Inflammatory macrophage (primary cell): ENCODE data around the gene WEE1.

Experiments used
- DNase-seq, 2 donors: peaks; one replicate each; pipeline ENCODE4 v3.0.0-alpha.2; 2020 to 2022

Gene WEE1

GRCh38 chr11:9567401-9567800 lies 6.1 kb upstream of the WEE1 start:
- DNase-seq, result no peak

- DNase-seq, result no peak
Observed at GRCh38 chr11:9568161-9568853, 5.2 kb upstream of the WEE1 start.

- peak; percentile 56 to 73 for DNase-seq
Observed at GRCh38 chr11:9568854-9569587, 4.4 kb upstream of the WEE1 start.

- DNase-seq, result no peak
Observed at GRCh38 chr11:9569588-9570164, 3.8 kb upstream of the WEE1 start.

- DNase-seq, result no peak
Observed at GRCh38 chr11:9570313-9571025, 3.0 kb upstream of the WEE1 start.

GRCh38 chr11:9571071-9571762 lies 2.3 kb upstream of the WEE1 start:
- DNase-seq, result no peak

GRCh38 chr11:9571763-9572115 lies 1.7 kb upstream of the WEE1 start:
- DNase-seq, result no peak

- peak in 1 of 2 donors; percentile 8 for DNase-seq
Observed at GRCh38 chr11:9573775-9574621, 528 bp downstream of the WEE1 start.

GRCh38 chr11:9574622-9575259 lies 1.3 kb downstream of the WEE1 start:
- DNase-seq, result peak in 1 of 2 donors; percentile 9

- no peak for DNase-seq
Observed at GRCh38 chr11:9575260-9576240, 2.1 kb downstream of the WEE1 start.

- DNase-seq, result peak; percentile 43 to 49
Observed at GRCh38 chr11:9576701-9577381, 3.4 kb downstream of the WEE1 start.

- no peak for DNase-seq
Observed at GRCh38 chr11:9577556-9577955, 4.1 kb downstream of the WEE1 start.

- no peak for DNase-seq
Observed at GRCh38 chr11:9580894-9581293, 7.4 kb downstream of the WEE1 start.

GRCh38 chr11:9581556-9582161 lies 8.2 kb downstream of the WEE1 start:
- DNase-seq, result no peak

- DNase-seq, result no peak
Observed at GRCh38 chr11:9590717-9591116, 17.2 kb downstream of the WEE1 start.

- no peak for DNase-seq
Observed at GRCh38 chr11:9594267-9595046, 21.0 kb downstream of the WEE1 start.

- DNase-seq, result no peak
Observed at GRCh38 chr11:9596926-9597464, 23.5 kb downstream of the WEE1 start.

- DNase-seq, result no peak
Observed at GRCh38 chr11:9600166-9600565, 26.7 kb downstream of the WEE1 start.
